CD4-positive, alpha-beta memory T cell (primary cell): ENCODE data around the gene C15orf62. TPM values are rescaled to one million over a fixed set of nuclear protein-coding genes. Genes with fewer than 3 reads are reported as not detected.

Experiments
- CTCF ChIA-PET: fragments of 350-600 bp; sonication (Branson Sonifier 250); formaldehyde crosslinking; loops from one replicate; lab custom pipeline; 2021; ENCODE audit warnings: inconsistent platforms; ENCODE audit not compliant: partially characterized antibody; lab: Charles Lee
- POLR2A ChIA-PET: fragments of 350-600 bp; sonication (Branson Sonifier 250); formaldehyde crosslinking; loops from one replicate; lab custom pipeline; 2021; ENCODE audit not compliant: partially characterized antibody; lab: Charles Lee
- DNase-seq, 5 donors: peaks; one replicate each; pipeline versions ENCODE4 v3.0.0 to v3.0.0-alpha.2; 2020 to 2022; ENCODE audit warnings: mixed read lengths in 1 of 5
- H3K27ac ChIP-seq: one replicate; pipeline ENCODE4 v1.7.0; 2013; ENCODE audit warnings: low read depth, low read length
- H3K27me3 ChIP-seq: 2 replicates; pipeline ENCODE4 v1.7.0; 2013; ENCODE audit warnings: mild to moderate bottlenecking, low read length, moderate library complexity; ENCODE audit not compliant: insufficient read depth
- H3K36me3 ChIP-seq: 2 replicates; pipeline ENCODE4 v1.7.0; 2013; ENCODE audit warnings: mild to moderate bottlenecking, low read length, moderate library complexity; ENCODE audit not compliant: insufficient read depth
- H3K4me1 ChIP-seq: 2 replicates; pipeline ENCODE4 v1.7.0; 2013; ENCODE audit warnings: mild to moderate bottlenecking, low read length, moderate library complexity; ENCODE audit not compliant: insufficient read depth
- H3K4me3 ChIP-seq, 2 donors: one replicate each; pipeline ENCODE4 v1.7.0; 2013; ENCODE audit warnings: low read length in 2 of 2, mild to moderate bottlenecking in 1 of 2
- H3K9me3 ChIP-seq, 2 donors: one replicate each; pipeline ENCODE4 v1.7.0; 2013; ENCODE audit warnings: low read length in 2 of 2, control low read depth in 1 of 2; ENCODE audit not compliant: control insufficient read depth in 1 of 2
- H3K27ac Mint-ChIP-seq, 7 donors: one replicate each; pipeline ENCODE4 v1.8.0; 2020 to 2021; ENCODE audit warnings: mixed read lengths in 7 of 7, mild to moderate bottlenecking in 6 of 7, inconsistent platforms in 3 of 7, moderate library complexity in 3 of 7
- H3K27me3 Mint-ChIP-seq, 2 donors: one replicate each; pipeline ENCODE4 v1.8.0; 2020 to 2021; ENCODE audit warnings: mixed read lengths in 2 of 2
- H3K36me3 Mint-ChIP-seq, 2 donors: one replicate each; pipeline ENCODE4 v1.8.0; 2020 to 2021; ENCODE audit warnings: mixed read lengths in 2 of 2, inconsistent platforms in 1 of 2, mild to moderate bottlenecking in 1 of 2
- H3K4me1 Mint-ChIP-seq, 4 donors: one replicate each; pipeline ENCODE4 v1.8.0; 2020 to 2021; ENCODE audit warnings: mixed read lengths in 4 of 4, mild to moderate bottlenecking in 1 of 4
- H3K4me3 Mint-ChIP-seq, 8 donors: one replicate each; pipeline ENCODE4 v1.8.0; 2020 to 2021; ENCODE audit warnings: mixed read lengths in 8 of 8, mild to moderate bottlenecking in 7 of 8, moderate library complexity in 6 of 8, inconsistent platforms in 3 of 8
- H3K9me3 Mint-ChIP-seq, 8 donors: one replicate each; pipeline ENCODE4 v1.8.0; 2020 to 2021; ENCODE audit warnings: mixed read lengths in 8 of 8, mild to moderate bottlenecking in 5 of 8, inconsistent platforms in 3 of 8, moderate library complexity in 1 of 8
- intact Hi-C: fragments of 100-400 bp; cut with micrococcal nuclease; formaldehyde crosslinking; loops from one replicate; pipeline ENCODE4 v1.15.1; 2023
- polyA plus RNA-seq, 2 donors: library from polyadenylated mRNA; unstranded; fragments of 300-500 nt; fragmentation: Illumina TruSeq; gene quantifications; one replicate each; pipeline ENCODE4 v1.2.3, GENCODE V29; 2021
- total RNA-seq, 2 experiments: library from RNA; stranded (reverse); gene quantifications; one replicate each; pipeline ENCODE4 v1.2.3, GENCODE V29; 2021

Gene C15orf62
- total and polyA plus RNA-seq, 4 experiments from 2014 or later: 0.24 to 3.5 (median 1.9) TPM

DNA sequence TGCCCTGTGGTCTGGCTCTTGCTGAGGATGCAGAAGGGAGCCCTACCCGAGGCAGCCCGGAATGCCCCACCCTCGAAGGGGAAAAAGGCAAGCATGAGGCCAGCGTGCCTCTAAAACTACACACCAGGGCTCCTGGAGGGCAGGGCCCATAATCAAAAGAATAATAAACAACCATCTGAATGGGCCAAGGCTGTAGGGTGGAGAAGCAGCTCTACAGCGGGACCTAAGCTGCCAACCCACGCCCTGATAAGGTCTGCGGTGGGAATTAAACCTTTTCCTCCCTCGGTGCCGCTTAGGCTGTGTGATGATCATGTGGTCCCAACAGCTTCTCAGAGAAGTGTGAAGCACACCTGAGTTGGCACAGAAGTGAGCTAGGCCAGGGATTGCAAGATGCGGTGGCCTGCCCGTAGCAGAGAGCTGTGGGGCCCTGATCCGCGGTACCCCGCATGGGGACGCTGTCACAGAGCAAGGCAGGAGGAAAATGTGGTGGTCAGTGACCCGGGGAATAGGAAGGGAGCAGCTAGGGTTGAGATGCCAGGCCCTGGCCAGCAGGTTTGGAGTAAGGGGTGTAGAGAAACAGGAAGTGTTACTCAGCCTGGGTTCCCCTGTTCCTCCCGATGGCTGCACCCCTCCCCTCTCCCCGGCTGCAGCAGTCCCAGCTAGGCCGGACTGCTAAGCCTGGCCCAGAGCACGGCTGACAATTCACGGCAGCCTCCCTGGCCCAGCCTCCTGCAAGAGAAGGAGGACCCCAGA lies 1.1 kb upstream of the C15orf62 start:
- Mint-ChIP-seq H3K4me1 (peaks cover 11 to 39% (median 26%) of the 10 kb centered on the region in 4 donors), H3K9me3 (no peaks in the 10 kb centered on the region), H3K4me3 (peak overlapping the region in 1 of 8 donors; percentile 65), H3K27me3 (no peaks in the 10 kb centered on the region), H3K36me3 (peaks cover 0 to 28% of the 10 kb centered on the region in 2 donors), H3K27ac (peak overlapping the region in 5 of 7 donors; percentile 70 to 94 (median 80))
- peaks cover 17% of the 10 kb centered on the region for H3K4me1 ChIP-seq
- DNase-seq: no peak
- intact Hi-C loops: no loop called here
- H3K9me3 ChIP-seq: no peaks in the 10 kb centered on the region
- H3K4me3 ChIP-seq: no peak overlapping the region
- H3K27me3 ChIP-seq: no peaks in the 10 kb centered on the region
- ChIA-PET POLR2A (interaction anchor here (1.5 kb wide), 1 partner anchor 18 kb away, joined by 4 read pairs; no protein-coding TSS in a partner anchor), CTCF (interaction anchor here (1.1 to 2.5 kb wide), 2 partner anchors 14 to 25 kb away, joined by 4 to 9 read pairs; no protein-coding TSS in a partner anchor)
- peak overlapping the region; percentile 19 for H3K27ac ChIP-seq
- peaks cover 9% of the 10 kb centered on the region for H3K36me3 ChIP-seq

DNA sequence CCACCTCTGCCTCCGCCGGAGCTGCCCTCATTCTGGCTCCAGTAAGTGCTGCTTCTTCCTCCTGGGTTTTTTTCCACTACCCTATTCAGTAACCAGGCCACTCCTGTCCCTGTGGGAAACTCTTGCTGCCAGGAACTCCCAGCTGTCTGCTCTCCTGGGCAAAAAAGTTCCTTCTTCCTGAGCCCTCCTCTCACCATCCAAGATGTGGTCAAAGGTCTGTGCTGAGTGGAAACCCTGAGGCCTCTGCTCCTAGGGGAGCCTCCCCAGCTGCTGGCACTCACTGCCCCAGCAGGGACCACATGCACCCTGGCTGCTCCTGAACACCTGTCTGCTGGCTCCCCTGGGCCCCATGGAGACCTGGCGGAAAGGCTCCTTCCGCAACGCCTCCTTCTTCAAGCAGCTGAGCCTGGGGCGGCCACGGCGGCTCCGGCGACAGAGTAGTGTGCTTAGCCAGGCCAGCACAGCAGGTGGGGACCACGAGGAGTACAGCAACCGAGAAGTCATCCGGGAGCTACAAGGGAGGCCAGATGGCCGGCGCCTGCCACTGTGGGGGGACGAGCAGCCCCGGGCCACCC lies 454 bp downstream of the C15orf62 start:
- H3K27ac ChIP-seq: no peak overlapping the region
- POLR2A ChIA-PET: interaction anchor here (1.5 kb wide), 1 partner anchor 19 kb away, joined by 4 read pairs; no protein-coding TSS in a partner anchor
- Mint-ChIP-seq H3K4me1 (peaks cover 4 to 29% (median 19%) of the 10 kb centered on the region in 4 donors), H3K4me3 (no peak overlapping the region), H3K36me3 (peaks cover 8 to 37% of the 10 kb centered on the region in 2 donors), H3K27ac (peak overlapping the region in 6 of 7 donors; percentile 42 to 78 (median 74)), H3K9me3 (peaks cover 0 to 2% (median 0%) of the 10 kb centered on the region in 8 donors), H3K27me3 (no peaks in the 10 kb centered on the region)
- CTCF ChIA-PET: interaction anchor here (2.5 kb wide), 1 partner anchor 12 kb away, joined by 9 read pairs; no protein-coding TSS in a partner anchor
- no peak for DNase-seq
- H3K4me3 ChIP-seq: no peak overlapping the region
- H3K27me3 ChIP-seq: no peaks in the 10 kb centered on the region
- no peaks in the 10 kb centered on the region for H3K9me3 ChIP-seq
- peaks cover 7% of the 10 kb centered on the region for H3K4me1 ChIP-seq
- intact Hi-C loops: no loop called here
- peaks cover 24% of the 10 kb centered on the region for H3K36me3 ChIP-seq

DNA sequence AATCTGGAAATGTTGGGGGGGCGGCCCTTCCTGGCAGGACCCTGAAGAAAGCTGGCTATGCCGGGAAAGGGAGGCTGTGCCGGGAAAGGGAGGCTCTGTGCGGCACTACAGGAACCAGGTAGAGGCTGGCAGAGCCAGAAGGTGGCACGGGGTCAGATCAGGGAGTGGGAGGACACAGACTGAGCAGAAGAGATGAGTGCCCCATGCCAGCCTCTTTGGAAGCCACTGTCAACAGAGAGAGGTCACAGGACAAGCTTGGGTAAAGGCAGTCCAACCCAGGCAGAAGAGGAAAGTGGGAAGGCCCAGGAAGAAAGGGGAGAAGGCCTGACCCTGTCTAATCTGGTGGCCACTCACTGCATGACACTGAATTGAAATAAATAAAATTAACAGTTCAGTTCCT lies 1.5 kb downstream of the C15orf62 start:
- ChIA-PET CTCF (interaction anchor here (1.2 to 2.5 kb wide), 2 partner anchors 11 kb away, joined by 4 to 9 read pairs; no protein-coding TSS in a partner anchor), POLR2A (interaction anchor here (1.2 kb wide), 1 partner anchor 17 kb away, joined by 4 read pairs; the partner anchor contains the start of gene RMDN3)
- H3K36me3 Mint-ChIP-seq: peaks cover 8 to 41% of the 10 kb centered on the region in 2 donors
- intact Hi-C loops: no loop called here
- Histone ChIP-seq H3K27me3 (no peaks in the 10 kb centered on the region), H3K4me1 (no peaks in the 10 kb centered on the region), H3K27ac (no peak overlapping the region), H3K4me3 (no peak overlapping the region), H3K36me3 (peaks cover 34% of the 10 kb centered on the region), H3K9me3 (no peaks in the 10 kb centered on the region)
- no peak overlapping the region for H3K4me3 Mint-ChIP-seq
- H3K4me1 Mint-ChIP-seq: peaks cover 0 to 19% (median 11%) of the 10 kb centered on the region in 4 donors
- peaks cover 0 to 2% (median 0%) of the 10 kb centered on the region in 8 donors for H3K9me3 Mint-ChIP-seq
- no peak for DNase-seq
- no peaks in the 10 kb centered on the region for H3K27me3 Mint-ChIP-seq
- H3K27ac Mint-ChIP-seq: peak overlapping the region in 2 of 7 donors; percentile 29 to 85

DNA sequence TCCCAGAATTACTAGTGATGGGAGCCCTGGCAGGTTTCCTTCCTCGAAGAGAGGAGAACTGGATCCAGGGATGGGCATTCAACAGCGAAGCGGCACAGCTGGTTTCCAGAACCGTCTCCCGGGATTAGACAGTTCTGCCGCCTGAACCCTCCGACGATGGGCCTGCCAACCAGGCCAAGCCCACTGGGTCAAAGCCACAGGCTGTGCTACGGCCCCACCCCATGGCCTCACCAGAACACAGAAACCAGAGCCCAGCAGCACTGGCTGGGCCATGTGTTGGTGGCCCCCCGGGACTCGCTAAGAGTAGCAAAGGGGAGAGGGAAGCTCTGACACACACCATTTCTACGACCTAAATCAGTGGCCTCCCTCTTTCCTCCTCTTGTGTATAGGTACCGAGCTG lies 2.2 kb downstream of the C15orf62 start:
- peaks cover 6 to 24% (median 16%) of the 10 kb centered on the region in 4 donors for H3K4me1 Mint-ChIP-seq
- H3K4me3 Mint-ChIP-seq: no peak overlapping the region
- peaks cover 14 to 48% of the 10 kb centered on the region in 2 donors for H3K36me3 Mint-ChIP-seq
- peaks cover 0 to 2% (median 0%) of the 10 kb centered on the region in 8 donors for H3K9me3 Mint-ChIP-seq
- Histone ChIP-seq H3K4me1 (peaks cover 4% of the 10 kb centered on the region), H3K4me3 (no peak overlapping the region), H3K9me3 (no peaks in the 10 kb centered on the region), H3K27me3 (no peaks in the 10 kb centered on the region), H3K27ac (no peak overlapping the region), H3K36me3 (peaks cover 40% of the 10 kb centered on the region)
- intact Hi-C loops: no loop called here
- no peak for DNase-seq
- ChIA-PET POLR2A (interaction anchor here (1.2 to 2.1 kb wide), 2 partner anchors 8 to 17 kb away, joined by 4 to 8 read pairs; partner anchors contain the start of genes GCHFR and RMDN3), CTCF (interaction anchor here (1.2 to 1.9 kb wide), 2 partner anchors 10 to 92 kb away, joined by 4 read pairs; no protein-coding TSS in a partner anchor)
- H3K27me3 Mint-ChIP-seq: no peaks in the 10 kb centered on the region
- no peak overlapping the region for H3K27ac Mint-ChIP-seq

DNA sequence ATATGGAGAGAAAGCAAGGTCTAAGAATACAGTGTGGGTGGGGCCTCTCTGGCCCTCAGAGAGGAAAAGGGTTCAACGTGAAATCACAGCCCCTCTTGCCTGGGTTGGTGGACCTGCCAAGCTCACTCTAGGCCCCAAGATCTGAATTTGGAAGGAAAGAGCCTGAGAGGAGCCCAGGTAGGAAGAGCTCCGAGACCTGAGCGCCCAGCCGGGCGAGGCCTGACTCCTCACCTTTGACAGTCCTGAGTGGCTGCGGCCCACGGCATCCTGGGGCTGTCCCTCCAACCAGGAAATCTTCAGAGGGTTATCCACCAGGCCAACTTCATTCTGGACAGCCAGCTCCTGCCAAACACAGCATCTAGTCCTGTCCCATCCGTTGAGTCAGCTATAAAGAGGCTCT lies 3.7 kb downstream of the C15orf62 start:
- H3K27ac Mint-ChIP-seq: peak overlapping the region in 1 of 7 donors; percentile 43
- peaks cover 14 to 50% of the 10 kb centered on the region in 2 donors for H3K36me3 Mint-ChIP-seq

DNA sequence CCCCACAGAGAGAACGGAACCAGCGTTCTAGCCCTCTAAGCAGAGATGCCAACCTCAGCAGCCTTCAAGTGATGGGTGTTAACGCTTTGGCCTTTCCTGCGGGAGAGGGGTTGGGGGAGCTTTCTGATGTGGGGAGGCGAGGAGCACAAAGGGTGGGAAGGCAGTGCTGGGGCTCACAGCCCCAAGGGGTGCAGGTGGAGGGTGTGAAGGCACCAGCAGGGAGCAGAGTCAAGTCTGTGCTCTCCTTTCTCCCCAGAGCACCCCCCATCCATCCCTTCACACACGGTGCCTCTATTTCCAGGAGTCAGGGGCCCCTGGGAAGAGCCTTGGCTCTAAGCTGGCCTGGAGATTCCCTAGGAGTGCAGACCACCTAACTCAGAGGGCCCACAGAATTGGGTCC lies 4.1 kb downstream of the C15orf62 start:
- peaks cover 6% of the 10 kb centered on the region for H3K4me1 ChIP-seq
- no peak overlapping the region for H3K27ac ChIP-seq
- intact Hi-C loops: no loop called here
- Mint-ChIP-seq H3K4me3 (no peak overlapping the region), H3K36me3 (peaks cover 14 to 48% of the 10 kb centered on the region in 2 donors), H3K4me1 (peaks cover 6 to 24% (median 11%) of the 10 kb centered on the region in 4 donors), H3K9me3 (peaks cover 0 to 2% (median 0%) of the 10 kb centered on the region in 8 donors), H3K27ac (no peak overlapping the region), H3K27me3 (no peaks in the 10 kb centered on the region)
- POLR2A ChIA-PET: interaction anchor here (2.1 kb wide), 1 partner anchor 10 kb away, joined by 8 read pairs; the partner anchor contains the start of gene GCHFR
- DNase-seq: no peak
- H3K27me3 ChIP-seq: no peaks in the 10 kb centered on the region
- H3K4me3 ChIP-seq: no peak overlapping the region
- CTCF ChIA-PET: interaction anchor here (1.5 kb wide), 1 partner anchor 9 kb away, joined by 8 read pairs; no protein-coding TSS in a partner anchor
- H3K36me3 ChIP-seq: peaks cover 50% of the 10 kb centered on the region
- H3K9me3 ChIP-seq: no peaks in the 10 kb centered on the region

More for the DNA sequence above, 3.7 kb downstream of the C15orf62 start:
- H3K36me3 ChIP-seq: peaks cover 46% of the 10 kb centered on the region
- H3K27ac ChIP-seq: no peak overlapping the region
- no peaks in the 10 kb centered on the region for H3K27me3 Mint-ChIP-seq
- peaks cover 6 to 24% (median 15%) of the 10 kb centered on the region in 4 donors for H3K4me1 Mint-ChIP-seq
- DNase-seq: no peak
- CTCF ChIA-PET: interaction anchor here (1.5 to 1.9 kb wide), 2 partner anchors 9 to 94 kb away, joined by 4 to 8 read pairs; no protein-coding TSS in a partner anchor
- intact Hi-C loops: no loop called here
- POLR2A ChIA-PET: interaction anchor here (0.6 to 2.1 kb wide), 2 partner anchors 9 to 204 kb away, joined by 4 to 8 read pairs; partner anchors contain the start of genes GCHFR and RPUSD2
- peaks cover 6% of the 10 kb centered on the region for H3K4me1 ChIP-seq
- no peaks in the 10 kb centered on the region for H3K27me3 ChIP-seq
- peaks cover 0 to 2% (median 0%) of the 10 kb centered on the region in 8 donors for H3K9me3 Mint-ChIP-seq
- H3K4me3 Mint-ChIP-seq: no peak overlapping the region
- no peak overlapping the region for H3K4me3 ChIP-seq
- no peaks in the 10 kb centered on the region for H3K9me3 ChIP-seq
